ENCODE results near the gene ITGA2. TPM values are rescaled to one million over a fixed set of nuclear protein-coding genes. Genes with fewer than 3 reads are reported as not detected.

ITGA2 gene
- total RNA-seq, 1 experiment from 2014 or later: 36.7 TPM

- Histone ChIP-seq H3F3A (ENCODE audit: low read length, unreplicated experiment) (peaks cover 5% of the 10 kb centered on the region), H3K27ac (ENCODE audit: low read length) (peak overlapping the region; percentile 78), H3K36me3 (ENCODE audit: low read depth, low read length) (peaks cover 25% of the 10 kb centered on the region), H3K4me3 (ENCODE audit: low read length) (no peak overlapping the region), H2AFZ (ENCODE audit: low read length) (no peak overlapping the region), H3K9me2 (replicated peaks; ENCODE audit: low read length) (no peaks in the 10 kb centered on the region), H3K27me3 (ENCODE audit: low read length) (no peaks in the 10 kb centered on the region), H4K20me1 (ENCODE audit: low read length) (no peaks in the 10 kb centered on the region), H3K4me1 (ENCODE audit: insufficient read depth, low read length) (peaks cover 84% of the 10 kb centered on the region), H3K4me2 (ENCODE audit: low read length) (peak overlapping the region; percentile 39; the same call in 1 of the 2 replicates), H3K9ac (ENCODE audit: low read length) (0 out of 2 replicates have a peak overlapping the region, but pooled peaks have one; percentile 5), H3K79me2 (ENCODE audit: low read length) (peaks cover 69% of the 10 kb centered on the region), H3K9me3 (ENCODE audit: low read length) (no peaks in the 10 kb centered on the region)
- intact Hi-C loops (cut with micrococcal nuclease): no loop called here
- BruUV-seq (replicated peaks): no TSS peak
- POLR2A ChIA-PET (ENCODE audit: unreplicated experiment): interaction anchor here (0.6 to 0.7 kb wide), 3 partner anchors 39 to 84 kb away, joined by 3 to 5 read pairs (median 3); no protein-coding TSS in a partner anchor
- ATAC-seq: no peak
- no peak for TF ChIP-seq EZH2 (IDR thresholded peaks at IDR 0.05; ENCODE audit: low read length, unreplicated experiment)
- no peak for TF ChIP-seq EZH2phosphoT487 (IDR thresholded peaks at IDR 0.05; ENCODE audit: borderline replicate concordance, low read length)
- TF ChIP-seq CTCF (conservative IDR thresholded peaks at IDR 0.05; ENCODE audit: low read depth, low read length): no peak
- no peak for DNase-seq
- CTCF ChIA-PET: no interaction called here
These were observed 43.0 kb downstream of the ITGA2 start for GRCh38 chr5:53032188-53032587.

DNA sequence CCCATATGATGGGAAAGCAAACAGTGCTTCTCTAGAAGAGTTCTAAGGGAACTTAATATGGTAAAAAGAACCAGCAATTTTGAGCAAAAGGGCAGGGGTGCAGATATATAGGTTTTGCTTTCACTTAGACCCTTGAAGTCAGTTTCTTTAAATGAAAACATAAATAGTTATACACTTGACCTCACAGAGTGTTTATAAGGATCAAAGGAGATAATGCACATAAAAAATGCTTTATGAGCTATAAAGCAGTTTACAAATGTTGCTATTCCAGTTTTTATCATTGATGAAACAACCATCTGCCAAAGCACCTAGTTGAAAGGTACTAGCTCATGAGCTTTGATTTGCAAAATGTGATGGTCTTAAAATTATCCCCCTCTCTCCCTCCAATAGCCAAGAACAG lies 45.7 kb downstream of the ITGA2 start:
- TF ChIP-seq CTCF (conservative IDR thresholded peaks at IDR 0.05; ENCODE audit: low read depth, low read length): no peak
- TF ChIP-seq EZH2 (IDR thresholded peaks at IDR 0.05; ENCODE audit: low read length, unreplicated experiment): no peak
- no peak for TF ChIP-seq EZH2phosphoT487 (IDR thresholded peaks at IDR 0.05; ENCODE audit: borderline replicate concordance, low read length)
- DNase-seq (no peak), ATAC-seq (no peak)
- Histone ChIP-seq H3K9me3 (ENCODE audit: low read length) (no peaks in the 10 kb centered on the region), H3K79me2 (ENCODE audit: low read length) (peaks cover 76% of the 10 kb centered on the region), H3K4me3 (ENCODE audit: low read length) (no peak overlapping the region), H3K9ac (ENCODE audit: low read length) (no peak overlapping the region), H3K9me2 (replicated peaks; ENCODE audit: low read length) (no peaks in the 10 kb centered on the region), H3K27ac (ENCODE audit: low read length) (no peak overlapping the region), H3K4me2 (ENCODE audit: low read length) (no peak overlapping the region), H3K4me1 (ENCODE audit: insufficient read depth, low read length) (peaks cover 75% of the 10 kb centered on the region), H3K36me3 (ENCODE audit: low read depth, low read length) (peaks cover 19% of the 10 kb centered on the region), H4K20me1 (ENCODE audit: low read length) (no peaks in the 10 kb centered on the region), H3F3A (ENCODE audit: low read length, unreplicated experiment) (peaks cover 5% of the 10 kb centered on the region), H2AFZ (ENCODE audit: low read length) (no peak overlapping the region), H3K27me3 (ENCODE audit: low read length) (no peaks in the 10 kb centered on the region)
- intact Hi-C loops (cut with micrococcal nuclease): loop anchor here (5.0 kb wide), 1 partner anchor 88 kb away; no protein-coding TSS in a partner anchor
- ChIA-PET CTCF (no interaction called here), POLR2A (ENCODE audit: unreplicated experiment) (interaction anchor here (0.6 kb wide), 1 partner anchor 72 kb away, joined by 4 read pairs; no protein-coding TSS in a partner anchor)
- BruUV-seq (replicated peaks): no TSS peak

GRCh38 chr5:53035868-53036381 lies 46.8 kb downstream of the ITGA2 start:
- ChIA-PET CTCF (interaction anchor here (1.0 kb wide), 1 partner anchor 88 kb away, joined by 7 read pairs; no protein-coding TSS in a partner anchor), POLR2A (ENCODE audit: unreplicated experiment) (no interaction called here)
- no peaks in the 10 kb centered on the region for H3K27me3 ChIP-seq (ENCODE audit: low read length)
- peaks cover 71% of the 10 kb centered on the region for H3K79me2 ChIP-seq (ENCODE audit: low read length)
- H3K27ac ChIP-seq (ENCODE audit: low read length): peak overlapping the region; percentile 97
- no peak overlapping the region for H2AFZ ChIP-seq (ENCODE audit: low read length)
- no peaks in the 10 kb centered on the region for H4K20me1 ChIP-seq (ENCODE audit: low read length)
- BruUV-seq (replicated peaks): no TSS peak
- no peak for ATAC-seq
- no peaks in the 10 kb centered on the region for H3K9me3 ChIP-seq (ENCODE audit: low read length)
- H3F3A ChIP-seq (ENCODE audit: low read length, unreplicated experiment): peaks cover 5% of the 10 kb centered on the region
- H3K36me3 ChIP-seq (ENCODE audit: low read depth, low read length): peaks cover 12% of the 10 kb centered on the region
- H3K4me3 ChIP-seq (ENCODE audit: low read length): no peak overlapping the region
- TF ChIP-seq CTCF (conservative IDR thresholded peaks at IDR 0.05; ENCODE audit: low read depth, low read length) (peak; percentile 54), EZH2 (IDR thresholded peaks at IDR 0.05; ENCODE audit: low read length, unreplicated experiment) (no peak)
- no peak overlapping the region for H3K9ac ChIP-seq (ENCODE audit: low read length)
- H3K4me1 ChIP-seq (ENCODE audit: insufficient read depth, low read length): peaks cover 67% of the 10 kb centered on the region
- H3K9me2 ChIP-seq (replicated peaks; ENCODE audit: low read length): no peaks in the 10 kb centered on the region
- no peak overlapping the region for H3K4me2 ChIP-seq (ENCODE audit: low read length)
- intact Hi-C loops (cut with micrococcal nuclease): loop anchor here (2.0 to 5.0 kb wide), 2 partner anchors 47 to 89 kb away; partner anchors contain the start of gene ITGA2
- peak; percentile 52 for DNase-seq
